Measurements from ENCODE around the gene PUDP. TPM values are rescaled to one million over a fixed set of nuclear protein-coding genes. Genes with fewer than 3 reads are reported as not detected.

PUDP gene
- total and polyA plus RNA-seq, 8 donors = 3.3 to 20.2 (median 8.7) TPM

DNA sequence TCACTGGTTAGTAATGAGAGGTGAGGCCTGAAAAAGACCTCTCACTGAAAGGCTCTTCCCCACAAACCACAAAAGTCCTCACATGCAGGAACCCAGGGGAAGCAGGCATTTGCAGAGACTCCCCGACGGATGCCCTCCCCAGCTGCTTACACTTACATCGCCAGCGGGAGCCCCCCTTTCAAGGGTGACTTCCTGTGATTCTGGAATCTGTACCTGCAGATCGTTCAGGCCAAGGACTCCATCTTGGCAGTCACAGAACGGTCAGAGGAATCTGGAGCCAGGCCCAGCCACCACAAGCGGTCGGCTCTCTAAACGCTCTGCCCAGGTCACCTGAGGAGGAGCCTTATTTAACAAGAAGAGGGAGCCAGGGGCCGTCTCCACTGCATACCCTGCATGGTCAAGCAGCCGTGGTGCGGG, 71.7 kb downstream of the PUDP start:
- peak in 2 of 4 donors; percentile 47 to 55 for ATAC-seq
- 68 to 69% methylated on average over 12 of the region's 12 CpGs for WGBS, 2 donors

DNA sequence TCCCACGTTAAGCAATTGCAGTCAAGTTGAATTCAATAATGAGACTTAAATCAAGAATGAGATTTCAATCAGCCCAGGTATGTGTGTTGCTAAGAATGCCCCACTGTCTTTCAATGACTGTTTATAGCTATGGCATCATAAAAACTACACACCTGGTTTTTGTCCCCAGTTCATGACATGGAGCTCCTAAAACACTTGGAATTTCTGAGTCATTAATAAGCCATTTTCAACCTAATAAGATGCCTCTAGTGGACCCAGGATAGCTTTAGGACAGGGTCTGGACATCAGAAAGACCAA, 73.1 kb downstream of the PUDP start:
- FAIRE-seq (peak; percentile 17), ATAC-seq (peak in 1 of 4 donors; percentile 54), DNase-seq (no peak)
- Histone ChIP-seq H3K27me3 (no peaks in the 10 kb centered on the region), H3K9me3 (no peaks in the 10 kb centered on the region), H3K27ac (peak overlapping the region in 3 of 4 donors; percentile 16 to 50 (median 25)), H3K4me3 (no peak overlapping the region), H3K36me3 (no peaks in the 10 kb centered on the region), H3K4me1 (peaks cover 9 to 15% (median 10%) of the 10 kb centered on the region in 3 donors)
- intact Hi-C loops (cut with DNase I) = no loop called here
- TF ChIP-seq, protein P1, sequence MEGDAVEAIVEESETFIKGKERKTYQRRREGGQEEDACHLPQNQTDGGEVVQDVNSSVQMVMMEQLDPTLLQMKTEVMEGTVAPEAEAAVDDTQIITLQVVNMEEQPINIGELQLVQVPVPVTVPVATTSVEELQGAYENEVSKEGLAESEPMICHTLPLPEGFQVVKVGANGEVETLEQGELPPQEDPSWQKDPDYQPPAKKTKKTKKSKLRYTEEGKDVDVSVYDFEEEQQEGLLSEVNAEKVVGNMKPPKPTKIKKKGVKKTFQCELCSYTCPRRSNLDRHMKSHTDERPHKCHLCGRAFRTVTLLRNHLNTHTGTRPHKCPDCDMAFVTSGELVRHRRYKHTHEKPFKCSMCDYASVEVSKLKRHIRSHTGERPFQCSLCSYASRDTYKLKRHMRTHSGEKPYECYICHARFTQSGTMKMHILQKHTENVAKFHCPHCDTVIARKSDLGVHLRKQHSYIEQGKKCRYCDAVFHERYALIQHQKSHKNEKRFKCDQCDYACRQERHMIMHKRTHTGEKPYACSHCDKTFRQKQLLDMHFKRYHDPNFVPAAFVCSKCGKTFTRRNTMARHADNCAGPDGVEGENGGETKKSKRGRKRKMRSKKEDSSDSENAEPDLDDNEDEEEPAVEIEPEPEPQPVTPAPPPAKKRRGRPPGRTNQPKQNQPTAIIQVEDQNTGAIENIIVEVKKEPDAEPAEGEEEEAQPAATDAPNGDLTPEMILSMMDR (IDR thresholded peaks at IDR 0.05) = no peak
- WGBS, 2 donors = 12 to 16% methylated on average over 1 of the region's 1 CpG

More for the DNA sequence above, 71.7 kb downstream of the PUDP start:
- TF ChIP-seq, protein P1 (IDR thresholded peaks at IDR 0.05) = no peak
- intact Hi-C loops (cut with DNase I) = no loop called here
- DNase-seq (peak in 2 of 6 donors; percentile 4 to 31), FAIRE-seq (no peak)
- Histone ChIP-seq H3K4me1 (peaks cover 9 to 15% (median 10%) of the 10 kb centered on the region in 3 donors), H3K4me3 (no peak overlapping the region), H3K27me3 (no peaks in the 10 kb centered on the region), H3K9me3 (no peaks in the 10 kb centered on the region), H3K27ac (no peak overlapping the region), H3K36me3 (no peaks in the 10 kb centered on the region)

DNA sequence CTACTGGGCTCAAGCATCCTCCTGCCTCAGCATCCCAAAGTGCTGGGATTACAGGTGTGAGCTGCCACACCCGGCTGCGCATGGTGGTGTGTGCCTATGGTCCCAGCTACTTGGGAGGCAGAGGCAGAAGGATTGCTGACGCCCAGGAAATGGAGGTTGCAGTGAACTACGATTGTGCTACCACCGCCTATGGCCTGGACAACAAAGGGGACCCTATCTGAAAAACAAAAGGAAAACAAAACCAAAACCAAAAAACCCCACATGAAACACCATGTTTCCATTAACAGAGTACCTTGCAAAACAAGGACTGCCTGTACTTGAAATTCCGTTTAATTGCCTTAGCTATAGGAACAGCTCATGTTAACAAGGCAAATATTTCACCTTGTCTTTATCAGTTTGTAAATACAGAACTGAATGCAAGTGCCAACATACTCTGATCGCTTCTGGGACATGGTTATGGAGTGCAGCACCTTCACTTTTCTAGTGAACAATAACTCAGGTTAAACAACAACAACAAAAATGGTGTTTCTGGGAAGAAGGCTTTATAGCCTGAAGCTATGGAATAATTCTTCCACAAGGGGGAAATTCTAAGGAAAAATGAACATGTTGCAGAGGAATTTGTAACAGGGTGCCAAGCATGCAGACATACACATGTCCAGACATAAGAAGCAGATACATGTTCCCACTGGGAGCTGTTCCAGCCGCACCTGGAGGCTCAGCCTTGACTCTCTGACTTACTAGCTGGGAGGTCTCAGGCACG, 73.6 kb downstream of the PUDP start:
- peak; percentile 80 for FAIRE-seq
- H3K27me3 ChIP-seq = no peaks in the 10 kb centered on the region
- peak overlapping the region in 2 of 4 donors; percentile 16 to 50 for H3K27ac ChIP-seq
- no peaks in the 10 kb centered on the region for H3K36me3 ChIP-seq
- intact Hi-C loops (cut with DNase I) = no loop called here
- no peak overlapping the region for H3K4me3 ChIP-seq
- WGBS, 2 donors = 48 to 49% methylated on average over 9 of the region's 9 CpGs
- TF ChIP-seq, protein P1 (IDR thresholded peaks at IDR 0.05) = peak in 1 of 4 donors; percentile 25
- no peaks in the 10 kb centered on the region for H3K9me3 ChIP-seq
- ATAC-seq = peak; percentile 75 to 89 (median 82)
- peaks cover 9 to 15% (median 10%) of the 10 kb centered on the region in 3 donors for H3K4me1 ChIP-seq
- peak in 1 of 6 donors; percentile 21 for DNase-seq

DNA sequence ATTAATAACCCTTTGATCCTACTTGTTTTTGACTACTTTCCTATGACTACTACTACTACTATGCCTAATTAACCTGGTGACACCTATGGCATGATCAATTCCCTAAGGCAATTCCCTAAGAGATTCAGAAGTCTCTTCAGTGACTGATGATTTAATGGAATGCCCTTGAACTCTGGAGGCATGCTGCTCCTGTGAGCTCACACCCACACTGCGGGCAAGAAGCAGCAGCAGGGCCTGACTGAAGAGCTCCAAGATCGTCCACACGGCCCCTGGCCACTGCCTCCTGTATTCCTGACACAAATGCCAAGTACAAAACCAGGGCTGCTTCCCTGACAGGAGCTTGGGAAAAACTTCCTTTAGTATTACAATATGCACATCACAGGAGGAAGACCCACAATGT, 74.6 kb downstream of the PUDP start:
- FAIRE-seq (no peak), ATAC-seq (no peak), DNase-seq (no peak)
- H3K36me3 ChIP-seq = no peaks in the 10 kb centered on the region
- H3K4me1 ChIP-seq = peaks cover 9 to 15% (median 10%) of the 10 kb centered on the region in 3 donors
- no peak overlapping the region for H3K27ac ChIP-seq
- H3K4me3 ChIP-seq = no peak overlapping the region
- no peaks in the 10 kb centered on the region for H3K9me3 ChIP-seq
- intact Hi-C loops (cut with DNase I) = no loop called here
- WGBS, 2 donors = 58 to 65% methylated on average over 3 of the region's 3 CpGs
- TF ChIP-seq, protein P1 (IDR thresholded peaks at IDR 0.05) = no peak
- H3K27me3 ChIP-seq = no peaks in the 10 kb centered on the region

DNA sequence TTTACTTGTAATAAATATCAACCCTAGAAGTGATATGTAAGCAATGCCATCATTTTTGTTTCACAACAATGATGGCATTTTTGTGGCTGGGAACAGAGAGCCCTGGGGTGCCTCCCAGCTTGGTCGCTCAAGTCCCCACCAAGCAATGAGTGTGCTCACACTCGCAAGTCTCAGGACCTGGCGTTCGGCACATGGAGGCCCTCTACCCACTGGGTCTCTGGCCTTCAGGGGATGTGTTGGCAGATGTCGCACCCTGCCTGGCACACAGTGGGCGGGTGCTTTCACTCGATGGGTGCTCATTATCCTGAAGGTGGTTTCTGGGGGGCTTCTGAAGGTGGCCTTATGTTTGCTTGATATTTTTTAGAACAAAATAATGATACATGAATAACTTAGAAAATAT, 75.1 kb downstream of the PUDP start:
- TF ChIP-seq, protein P1 (IDR thresholded peaks at IDR 0.05) = no peak
- Histone ChIP-seq H3K4me1 (peaks cover 9 to 15% (median 10%) of the 10 kb centered on the region in 3 donors), H3K4me3 (no peak overlapping the region), H3K27ac (no peak overlapping the region), H3K9me3 (no peaks in the 10 kb centered on the region), H3K27me3 (no peaks in the 10 kb centered on the region), H3K36me3 (no peaks in the 10 kb centered on the region)
- WGBS, 2 donors = 94 to 99% methylated on average over 7 of the region's 7 CpGs
- DNase-seq (no peak), FAIRE-seq (no peak), ATAC-seq (no peak)
- intact Hi-C loops (cut with DNase I) = no loop called here

All from pancreas (tissue), 10 donors.